ENCODE measurements around the gene CELSR1.

DNA sequence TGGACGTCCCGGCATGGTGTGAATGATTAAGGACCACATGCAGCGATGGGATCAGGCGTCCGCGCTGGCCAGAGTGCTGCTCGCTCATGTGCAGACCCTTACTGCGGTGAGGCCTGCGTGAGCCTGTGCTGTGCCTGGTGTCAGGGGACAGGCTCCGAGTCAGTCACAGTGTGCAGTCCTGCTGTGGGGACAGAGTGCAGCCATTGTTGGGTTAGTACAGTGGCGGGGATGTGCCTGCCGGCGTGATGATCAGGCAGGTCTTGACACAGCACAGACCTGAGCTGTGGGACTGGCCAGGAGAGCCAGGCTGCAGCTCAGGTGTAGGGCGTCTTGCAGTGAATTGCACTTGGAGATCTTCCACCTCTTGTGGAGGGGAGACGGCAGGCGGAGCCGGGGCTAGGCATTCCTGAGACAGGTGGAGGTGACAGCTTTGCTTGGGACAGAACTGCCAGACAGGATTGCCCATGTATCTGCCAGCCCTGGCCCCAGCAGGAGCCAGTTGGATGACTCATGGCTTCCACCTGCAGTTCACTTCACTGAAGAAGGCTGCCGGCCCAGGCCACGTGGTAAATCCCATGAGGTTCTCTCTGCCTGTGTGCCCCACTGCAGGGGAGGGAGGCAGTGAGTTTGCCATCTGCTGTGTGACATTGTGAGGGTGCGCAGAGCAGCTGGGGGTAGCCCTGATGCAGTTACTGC, 184.6 kb downstream of the CELSR1 start:
- TF ChIP-seq CTCF (IDR thresholded peaks at IDR 0.05; ENCODE audit: low read depth, low read length) (no peak), EZH2phosphoT487 (IDR thresholded peaks at IDR 0.05; ENCODE audit: low read depth) (no peak)

Measured in OCI-LY3 (cell line).